Measurements from ENCODE around the gene DCST1.

GRCh38 chr1:155053531-155054105 lies 20.0 kb downstream of the DCST1 start:
- TF ChIP-seq CTCF (IDR thresholded peaks at IDR 0.05) = no peak
- TF ChIP-seq ZFX (IDR thresholded peaks at IDR 0.05; ENCODE audit: borderline replicate concordance) = no peak
